ENCODE data around the gene AUP1.

DNA sequence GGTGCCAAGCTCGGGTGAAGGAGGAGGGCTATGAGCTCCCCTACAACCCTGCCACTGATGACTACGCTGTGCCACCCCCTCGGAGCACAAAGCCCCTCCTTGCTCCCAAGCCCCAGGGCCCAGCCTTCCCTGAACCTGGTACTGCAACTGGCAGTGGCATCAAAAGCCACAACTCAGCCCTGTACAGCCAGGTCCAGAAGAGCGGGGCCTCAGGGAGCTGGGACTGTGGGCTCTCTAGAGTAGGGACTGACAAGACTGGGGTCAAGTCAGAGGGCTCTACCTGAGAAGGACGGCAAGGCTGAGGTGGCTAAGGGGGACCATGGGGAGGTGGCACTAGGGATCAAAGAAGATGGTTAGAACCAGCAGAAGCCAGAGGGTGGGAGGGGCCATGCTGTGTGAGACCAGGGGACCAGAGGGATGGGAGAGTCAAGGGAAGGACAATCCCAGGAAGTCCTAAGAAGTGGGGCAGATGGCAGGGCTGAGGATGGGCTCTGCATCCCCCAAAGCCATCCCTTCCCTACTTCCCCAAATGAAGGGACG is 27.4 kb upstream of the AUP1 start:
- TF ChIP-seq, protein P1, sequence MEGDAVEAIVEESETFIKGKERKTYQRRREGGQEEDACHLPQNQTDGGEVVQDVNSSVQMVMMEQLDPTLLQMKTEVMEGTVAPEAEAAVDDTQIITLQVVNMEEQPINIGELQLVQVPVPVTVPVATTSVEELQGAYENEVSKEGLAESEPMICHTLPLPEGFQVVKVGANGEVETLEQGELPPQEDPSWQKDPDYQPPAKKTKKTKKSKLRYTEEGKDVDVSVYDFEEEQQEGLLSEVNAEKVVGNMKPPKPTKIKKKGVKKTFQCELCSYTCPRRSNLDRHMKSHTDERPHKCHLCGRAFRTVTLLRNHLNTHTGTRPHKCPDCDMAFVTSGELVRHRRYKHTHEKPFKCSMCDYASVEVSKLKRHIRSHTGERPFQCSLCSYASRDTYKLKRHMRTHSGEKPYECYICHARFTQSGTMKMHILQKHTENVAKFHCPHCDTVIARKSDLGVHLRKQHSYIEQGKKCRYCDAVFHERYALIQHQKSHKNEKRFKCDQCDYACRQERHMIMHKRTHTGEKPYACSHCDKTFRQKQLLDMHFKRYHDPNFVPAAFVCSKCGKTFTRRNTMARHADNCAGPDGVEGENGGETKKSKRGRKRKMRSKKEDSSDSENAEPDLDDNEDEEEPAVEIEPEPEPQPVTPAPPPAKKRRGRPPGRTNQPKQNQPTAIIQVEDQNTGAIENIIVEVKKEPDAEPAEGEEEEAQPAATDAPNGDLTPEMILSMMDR (conservative IDR thresholded peaks at IDR 0.05 in 1 of 2, IDR thresholded peaks at IDR 0.05 in 1 of 2; ENCODE audit: extremely low read depth in 1 of 2, insufficient read depth in 1 of 2, low read depth in 1 of 2, low read length in 2 of 2): no peak
- TF ChIP-seq EZH2 (IDR thresholded peaks at IDR 0.05; ENCODE audit: borderline replicate concordance, low read length): no peak

Measured in mammary epithelial cell (primary cell).